HuH-7 (cell line): ENCODE data around the gene SLC35G4.
"Not testable (repeated sequence)": the region's sequence is repeated elsewhere in the genome, so short reads cannot be mapped to it uniquely, and the experiment has no call there.

Source experiments
- DNase-seq: peaks from one replicate; pipeline ENCODE4 v3.0.0; 2011; ENCODE audit warnings: low spot score

SLC35G4 gene

GRCh38 chr18:11613611-11614010 is 4.2 kb downstream of the SLC35G4 start:
- not testable (repeated sequence) for DNase-seq

- not testable (repeated sequence) for DNase-seq
Measured at GRCh38 chr18:11614042-11614441, 4.6 kb downstream of the SLC35G4 start.

DNA sequence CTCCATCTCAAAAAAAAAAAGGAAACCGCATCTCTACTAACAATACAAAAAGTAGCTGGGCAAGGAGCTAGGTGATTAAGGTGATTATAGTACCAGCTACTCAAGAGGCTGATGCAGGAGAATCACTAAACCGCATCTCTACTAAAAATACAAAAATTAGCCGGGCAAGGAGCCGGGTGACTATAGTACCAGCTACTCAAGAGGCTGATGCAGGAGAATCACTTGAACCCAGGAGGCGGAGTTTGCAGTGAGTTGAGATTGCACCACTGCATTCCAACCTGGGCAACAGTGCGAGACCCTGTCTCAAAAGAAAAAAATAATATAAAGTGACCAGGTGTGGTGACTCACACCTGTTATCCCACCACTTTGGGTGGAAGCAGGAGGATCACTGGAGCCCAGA is 5.6 kb downstream of the SLC35G4 start:
- not testable (repeated sequence) for DNase-seq

- DNase-seq, result not testable (repeated sequence)
Measured at GRCh38 chr18:11647310-11647709, 37.9 kb downstream of the SLC35G4 start.

DNA sequence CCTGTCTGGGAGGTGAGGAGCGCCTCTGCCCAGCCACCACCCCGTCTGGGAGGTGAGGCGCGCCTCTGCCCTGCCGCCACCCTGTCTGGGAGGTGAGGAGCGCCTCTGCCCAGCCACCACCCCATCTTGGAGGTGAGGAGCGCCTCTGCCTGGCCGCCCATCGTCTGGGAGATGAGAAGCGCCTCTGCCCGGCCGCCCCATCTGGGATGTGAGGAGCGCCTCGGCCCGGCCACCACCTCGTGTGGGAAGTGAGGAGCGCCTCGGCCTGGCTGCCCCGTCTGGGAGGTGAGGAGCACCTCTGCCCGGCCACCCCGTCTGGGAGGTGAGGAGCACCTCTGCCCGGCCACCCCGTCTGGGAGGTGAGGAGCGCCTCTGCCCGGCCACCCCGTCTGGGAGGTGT is 38.4 kb downstream of the SLC35G4 start:
- DNase-seq, result not testable (repeated sequence)

GRCh38 chr18:11649839-11650238 is 40.4 kb downstream of the SLC35G4 start:
- no peak for DNase-seq

- no peak for DNase-seq
Measured at GRCh38 chr18:11651899-11652298, 42.5 kb downstream of the SLC35G4 start.

DNA sequence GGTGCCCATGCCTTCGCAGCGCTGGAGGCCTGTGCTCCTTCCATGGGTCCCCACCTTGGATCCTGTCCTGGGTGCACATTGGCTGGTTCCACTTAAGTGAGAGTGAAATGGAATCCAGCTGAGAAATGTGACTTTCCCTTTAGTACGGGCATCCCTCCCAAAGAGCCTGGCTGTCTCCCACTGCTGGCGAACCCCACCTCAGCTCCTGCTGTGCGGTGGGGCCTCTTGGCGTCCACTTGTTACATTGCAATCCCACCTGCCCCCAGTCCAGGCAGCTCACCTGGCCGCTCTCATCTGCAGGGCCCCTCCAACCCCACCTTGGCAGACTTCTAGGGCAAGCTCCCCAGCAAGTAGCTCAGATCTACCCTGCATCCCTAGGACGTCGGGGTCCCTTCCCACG is 44.1 kb downstream of the SLC35G4 start:
- DNase-seq, result no peak

DNA sequence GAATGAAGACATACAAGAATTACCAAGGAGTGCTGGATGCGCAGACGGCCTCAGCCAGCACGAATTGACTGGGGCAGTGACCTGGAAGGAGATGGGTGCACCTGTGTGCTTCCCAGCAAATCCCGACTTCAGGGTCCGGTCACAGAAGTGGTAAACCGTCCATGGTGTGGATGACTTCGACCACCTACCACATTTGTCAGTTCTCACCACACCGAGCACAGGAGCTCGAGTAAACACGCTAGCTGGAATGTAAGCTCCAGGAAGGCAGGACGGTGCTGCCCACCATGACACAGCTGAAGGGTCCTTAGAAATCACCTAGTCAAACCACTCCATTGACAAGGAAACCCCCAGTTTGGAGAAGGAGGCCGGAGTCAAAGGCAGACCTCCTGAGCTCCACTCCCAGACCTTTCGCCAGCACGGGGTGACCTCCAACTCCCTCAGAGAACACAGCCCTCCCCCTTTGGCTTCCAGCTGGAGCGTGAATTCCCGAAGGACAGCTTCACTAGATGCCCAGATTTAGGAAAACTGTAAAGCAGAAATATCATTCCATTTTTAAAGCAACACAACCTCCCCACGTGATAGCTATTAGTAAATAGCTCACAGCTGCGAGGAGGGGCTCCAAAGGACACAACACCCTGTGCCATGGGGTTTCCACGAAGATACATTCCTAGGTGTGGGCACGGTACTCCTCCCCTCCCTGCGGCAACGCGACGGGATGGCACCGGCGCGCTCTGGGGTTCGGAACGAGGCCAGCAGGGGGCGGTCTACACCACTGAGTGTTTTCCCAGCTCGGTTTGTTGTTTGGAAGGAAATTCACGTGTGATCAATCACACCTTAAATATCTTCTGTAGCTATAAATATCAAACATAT is 45.6 kb downstream of the SLC35G4 start:
- DNase-seq, result peak; percentile 88

- DNase-seq, result no peak
Measured at GRCh38 chr18:11655606-11655932, 46.2 kb downstream of the SLC35G4 start.

DNA sequence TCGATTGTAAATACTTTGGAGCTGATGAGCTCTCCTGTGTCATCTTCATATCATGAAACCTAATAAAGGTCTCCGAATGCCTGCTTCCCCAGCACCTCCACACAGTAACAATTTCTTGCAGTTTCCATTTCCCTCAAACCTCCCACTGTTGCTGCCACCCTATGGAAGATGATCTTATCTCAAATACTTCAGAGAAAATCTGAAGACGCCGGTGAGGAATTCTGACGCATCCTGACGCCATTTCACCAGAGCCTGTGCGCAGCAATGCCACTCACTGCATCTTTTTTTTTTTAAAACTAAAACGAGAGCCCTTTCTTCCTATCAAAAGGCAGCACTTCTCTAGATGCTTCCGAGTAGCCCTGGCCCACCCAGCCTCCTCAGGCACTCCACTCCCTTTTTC is 47.8 kb downstream of the SLC35G4 start:
- DNase-seq, result no peak

GRCh38 chr18:11657554-11657953 is 48.2 kb downstream of the SLC35G4 start:
- DNase-seq, result no peak

DNA sequence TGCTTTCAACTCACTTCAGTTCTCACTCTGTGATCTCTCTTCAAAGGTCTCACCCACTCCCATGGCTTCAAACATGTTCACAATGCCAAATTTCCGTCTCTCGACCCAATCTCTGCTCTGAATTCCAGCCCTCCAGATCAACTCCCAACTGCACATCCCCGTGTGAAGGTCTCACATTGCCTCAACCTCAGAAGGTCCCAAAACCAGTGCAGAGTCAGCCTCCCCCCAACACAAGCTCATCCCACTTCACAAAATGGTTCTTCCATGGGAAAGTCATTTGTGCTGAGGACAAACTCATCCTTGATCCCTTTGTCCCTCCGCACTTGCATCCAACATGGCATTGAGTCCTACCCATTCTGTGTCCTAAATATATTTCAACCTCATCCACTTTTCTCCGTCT is 48.6 kb downstream of the SLC35G4 start:
- no peak for DNase-seq

- no peak for DNase-seq
Measured at GRCh38 chr18:11658989-11659388, 49.6 kb downstream of the SLC35G4 start.
